Anterior cingulate cortex (tissue), 58 donors: ENCODE data around the gene TAS2R19.
A peak's percentile ranks its signal among the peaks of the same experiment; 100 is the strongest.
"Not testable (repeated sequence)": the region's sequence is repeated elsewhere in the genome, so short reads cannot be mapped to it uniquely, and the experiment has no call there.

Experiments
- DNase-seq, 58 donors: peaks; one replicate each; lab custom pipeline; 2025; lab: John Stamatoyannopoulos, UW

Gene TAS2R19

GRCh38 chr12:11022520-11022919 is at the start of gene TAS2R19:
Gene TAS2R19 (minus strand): TSS chr12:11022620. CDS start chr12:11022571, 49 bp downstream.
- DNase-seq = no peak

GRCh38 chr12:11071414-11071813 is 49.0 kb upstream of the TAS2R19 start:
- no peak for DNase-seq

GRCh38 chr12:11070999-11071398 is 48.6 kb upstream of the TAS2R19 start:
- DNase-seq = no peak

GRCh38 chr12:11069854-11070365 is 47.5 kb upstream of the TAS2R19 start:
- no peak for DNase-seq

- peak in 2 of 58 donors; percentile 2 to 34 for DNase-seq
These were observed 45.1 kb upstream of the TAS2R19 start for GRCh38 chr12:11067514-11067913.

GRCh38 chr12:11062194-11062593 is 39.8 kb upstream of the TAS2R19 start, which contains the start of gene TAS2R46:
Gene TAS2R46 (minus strand): TSS chr12:11062294. CDS start chr12:11062294, 0 bp downstream.
- not testable (repeated sequence) for DNase-seq

GRCh38 chr12:11059784-11060183 is 37.4 kb upstream of the TAS2R19 start:
- DNase-seq = no peak

- DNase-seq = no peak
These were observed 36.6 kb upstream of the TAS2R19 start for GRCh38 chr12:11059041-11059440.

- no peak for DNase-seq
These were observed 32.9 kb upstream of the TAS2R19 start for GRCh38 chr12:11055306-11055705.

- not testable (repeated sequence) for DNase-seq
These were observed 27.5 kb upstream of the TAS2R19 start for GRCh38 chr12:11049806-11050531.

GRCh38 chr12:11041366-11041765 is 18.9 kb upstream of the TAS2R19 start:
- DNase-seq = not testable (repeated sequence)

- no peak for DNase-seq
These were observed 17.7 kb upstream of the TAS2R19 start for GRCh38 chr12:11040162-11040561.

- no peak for DNase-seq
These were observed 16.8 kb upstream of the TAS2R19 start for GRCh38 chr12:11039171-11039570.

- DNase-seq = not testable (repeated sequence)
These were observed 11.5 kb upstream of the TAS2R19 start for GRCh38 chr12:11033959-11034358.

GRCh38 chr12:11031307-11031706 is 8.9 kb upstream of the TAS2R19 start, which contains the start of gene TAS2R31:
Gene TAS2R31 (minus strand): TSS chr12:11031407. CDS start chr12:11031335, 72 bp downstream.
- DNase-seq = no peak

- DNase-seq = no peak
These were observed 3.7 kb upstream of the TAS2R19 start for GRCh38 chr12:11026118-11026517.

- no peak for DNase-seq
These were observed 967 bp upstream of the TAS2R19 start for GRCh38 chr12:11023387-11023786.

- peak in 10 of 58 donors; percentile 2 to 77 (median 22) for DNase-seq
These were observed 5.5 kb downstream of the TAS2R19 start for GRCh38 chr12:11016937-11017336.

- DNase-seq = no peak
These were observed 6.5 kb downstream of the TAS2R19 start for GRCh38 chr12:11015775-11016430.

- no peak for DNase-seq
These were observed 8.2 kb downstream of the TAS2R19 start for GRCh38 chr12:11014234-11014633.

- no peak for DNase-seq
These were observed 14.8 kb downstream of the TAS2R19 start for GRCh38 chr12:11007608-11008007.
